Measurements from ENCODE around the gene WRNIP1.

Gene WRNIP1

DNA sequence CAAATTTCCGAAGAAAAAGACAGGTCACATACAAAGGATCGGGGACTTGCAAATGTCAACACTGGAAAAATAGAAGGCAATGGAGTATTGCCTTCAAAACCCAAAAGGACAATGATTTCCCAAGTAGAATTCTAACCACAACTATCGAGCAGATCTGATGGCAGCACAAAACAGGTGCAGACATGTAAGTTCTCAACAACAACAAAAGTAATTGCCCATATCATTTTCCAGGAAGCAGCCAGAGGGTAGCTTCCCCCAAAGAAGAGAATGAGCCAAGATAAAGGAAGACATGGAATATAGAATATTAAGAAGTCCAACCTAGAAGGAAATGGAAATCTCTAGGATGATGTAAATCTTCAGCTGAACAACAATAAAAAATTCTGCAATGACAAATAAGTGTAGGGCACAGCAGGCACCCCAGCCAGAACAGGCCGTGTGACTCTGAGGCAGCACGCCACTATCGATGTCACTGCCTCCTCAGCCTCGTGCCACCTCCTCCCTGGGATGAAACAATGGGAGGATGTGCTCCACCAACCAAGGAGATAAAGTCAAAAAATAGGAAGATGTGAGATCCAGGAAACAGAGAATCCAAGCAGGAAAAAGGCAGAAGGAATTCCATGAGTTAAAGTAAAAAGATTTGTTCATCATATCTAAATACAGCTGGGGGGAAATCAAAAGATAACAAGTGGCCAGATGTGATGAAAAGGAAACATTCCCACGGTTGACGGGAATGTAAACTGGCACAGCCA is 42.3 kb downstream of the WRNIP1 start:
- no peak for DNase-seq (ENCODE audit: low spot score)

DNA sequence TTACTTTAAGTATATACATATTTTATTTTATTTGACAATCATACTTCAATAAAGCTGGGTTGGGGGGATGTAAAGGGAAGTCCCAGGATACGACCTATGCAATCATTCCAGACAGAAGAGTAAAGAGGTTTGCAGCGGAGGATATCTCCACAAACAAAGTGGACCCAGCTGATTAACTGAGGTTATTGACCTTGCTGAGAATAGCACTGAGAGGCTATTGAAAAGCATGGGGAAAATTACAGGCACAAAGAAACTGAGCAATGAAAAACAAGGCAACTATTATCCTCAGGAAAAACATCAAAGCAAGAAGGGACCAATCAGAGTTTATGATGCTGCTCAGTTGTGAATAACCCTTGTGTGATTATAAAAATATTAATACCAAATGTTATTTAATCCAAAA is 43.8 kb downstream of the WRNIP1 start:
- DNase-seq (ENCODE audit: low spot score), result peak; percentile 51

DNA sequence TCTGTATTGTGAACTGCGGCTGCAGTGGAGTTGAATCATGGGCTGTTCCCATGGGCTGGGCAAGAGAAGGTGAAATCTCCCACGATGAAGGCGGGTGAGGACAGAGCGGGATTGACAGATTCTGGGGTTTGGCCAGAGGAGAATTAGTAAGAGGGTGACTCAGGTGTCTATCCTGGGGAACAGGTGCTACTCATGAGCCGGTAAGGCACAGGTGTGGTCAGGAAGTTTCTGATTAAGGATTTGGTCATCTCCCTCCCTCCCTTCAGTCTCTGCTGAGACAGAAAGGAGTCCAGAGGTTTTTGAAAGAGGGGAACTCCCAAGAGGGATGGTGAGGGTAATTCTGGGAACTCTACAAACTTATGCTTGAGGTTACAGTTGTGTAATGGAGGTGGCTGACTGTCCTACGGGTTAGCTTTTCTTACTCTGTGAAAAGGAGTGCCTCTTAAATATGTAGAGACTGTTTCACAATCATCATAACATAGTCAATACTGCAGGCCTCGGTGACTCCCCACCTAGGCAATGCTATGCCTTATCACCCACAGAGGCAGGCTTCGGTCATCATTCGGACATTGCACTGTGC is 45.0 kb downstream of the WRNIP1 start:
- DNase-seq (ENCODE audit: low spot score), result no peak

DNA sequence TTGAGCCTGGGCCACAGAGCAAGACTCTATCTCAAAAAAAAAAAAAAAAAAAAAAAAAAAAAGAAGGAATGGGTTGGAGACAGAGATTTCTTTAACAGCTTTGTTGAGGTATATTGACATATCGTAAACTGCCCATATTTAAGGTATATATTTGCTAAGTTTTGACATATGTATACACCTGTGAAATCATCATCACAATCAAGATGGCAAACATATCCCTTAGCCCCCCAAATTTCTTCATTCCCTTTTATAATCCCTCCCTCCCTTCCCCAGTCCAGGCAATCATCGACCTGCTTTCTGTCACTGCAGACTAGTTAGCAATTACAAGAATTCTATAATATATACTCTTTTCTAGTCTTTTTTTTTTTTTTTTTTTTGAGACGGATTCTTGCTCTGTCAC is 47.5 kb downstream of the WRNIP1 start:
- DNase-seq (ENCODE audit: low spot score), result no peak

DNA sequence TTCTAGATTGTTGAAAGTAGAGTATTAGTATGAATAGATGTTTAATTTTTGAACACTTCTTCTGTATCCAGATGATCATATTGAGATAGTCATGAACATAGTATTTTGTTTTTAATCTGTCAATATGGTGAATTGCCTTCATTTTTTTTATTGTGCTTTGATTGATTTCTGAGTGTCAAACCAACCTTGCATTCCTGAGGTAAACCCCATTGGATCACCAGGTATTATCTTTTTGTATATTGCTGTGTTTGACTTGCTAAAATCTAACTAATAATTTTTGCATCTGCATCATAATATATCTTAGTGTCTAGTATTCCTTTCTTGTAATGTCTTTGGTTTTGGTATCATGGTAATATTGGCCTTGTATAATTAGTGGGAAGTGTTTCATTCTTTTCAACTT is 51.0 kb downstream of the WRNIP1 start:
- no peak for DNase-seq (ENCODE audit: low spot score)

DNA sequence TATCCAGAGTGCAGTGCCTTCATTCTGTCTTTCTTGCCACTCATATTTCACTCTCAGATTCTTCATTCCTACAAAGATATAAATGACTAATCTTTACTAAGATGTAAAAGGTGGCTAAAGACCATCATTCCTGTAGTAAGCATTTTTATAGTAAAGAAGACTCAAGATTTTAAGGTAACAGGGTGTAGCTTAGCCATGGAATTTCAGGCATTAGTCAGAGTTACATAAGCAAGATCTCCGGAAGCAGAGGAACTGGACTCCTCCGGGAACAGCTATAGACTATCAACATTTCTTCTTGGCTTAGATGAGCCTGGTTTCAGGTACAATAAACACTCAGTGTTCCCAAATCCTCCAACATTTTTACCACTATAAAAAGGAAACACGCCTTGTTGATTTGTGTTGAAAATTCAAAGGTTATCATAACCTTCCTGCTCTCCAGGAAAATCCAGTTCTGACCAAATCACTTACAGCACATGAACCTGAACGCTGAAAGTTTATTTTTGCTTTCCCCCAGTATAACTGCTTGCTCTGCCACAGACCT is 52.8 kb downstream of the WRNIP1 start:
- DNase-seq (ENCODE audit: low spot score), result no peak

DNA sequence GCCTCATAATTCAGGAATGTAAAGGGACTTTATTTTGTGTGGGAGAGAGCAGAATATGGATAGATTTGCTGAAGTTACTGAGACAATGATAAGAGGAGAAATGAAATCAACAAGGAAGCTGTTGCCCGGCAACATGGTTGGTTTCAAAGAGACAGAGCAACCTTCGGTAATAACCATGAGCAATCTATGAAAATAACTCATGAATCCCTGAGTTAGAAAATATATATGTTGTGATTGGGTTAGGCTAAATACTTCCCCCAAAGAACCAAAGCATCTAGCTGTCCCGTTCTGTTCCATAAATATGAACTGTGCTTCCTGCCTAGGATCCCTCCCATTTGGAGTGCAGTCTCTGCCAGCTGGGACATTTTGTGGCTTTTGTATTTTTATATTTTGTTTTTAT is 53.4 kb downstream of the WRNIP1 start:
- no peak for DNase-seq (ENCODE audit: low spot score)

DNA sequence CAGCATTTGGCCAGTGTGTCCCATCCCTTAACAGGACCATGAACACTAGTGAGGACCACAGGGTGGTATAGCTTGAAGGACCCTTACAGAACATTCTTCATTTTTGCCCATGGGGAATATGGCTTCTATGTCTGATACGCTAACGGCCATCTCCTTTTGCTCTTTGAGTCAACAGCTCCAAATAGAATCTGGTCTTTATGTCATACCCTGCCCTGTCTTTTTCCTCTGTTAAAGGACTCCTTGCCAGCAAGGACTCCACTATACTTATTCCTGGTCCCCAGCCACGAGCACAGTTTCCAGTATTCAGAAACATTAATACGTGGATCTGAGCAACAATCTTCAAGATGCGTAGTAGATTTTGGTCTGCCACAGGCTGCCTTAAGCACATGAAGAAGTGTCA is 53.9 kb downstream of the WRNIP1 start:
- no peak for DNase-seq (ENCODE audit: low spot score)

DNA sequence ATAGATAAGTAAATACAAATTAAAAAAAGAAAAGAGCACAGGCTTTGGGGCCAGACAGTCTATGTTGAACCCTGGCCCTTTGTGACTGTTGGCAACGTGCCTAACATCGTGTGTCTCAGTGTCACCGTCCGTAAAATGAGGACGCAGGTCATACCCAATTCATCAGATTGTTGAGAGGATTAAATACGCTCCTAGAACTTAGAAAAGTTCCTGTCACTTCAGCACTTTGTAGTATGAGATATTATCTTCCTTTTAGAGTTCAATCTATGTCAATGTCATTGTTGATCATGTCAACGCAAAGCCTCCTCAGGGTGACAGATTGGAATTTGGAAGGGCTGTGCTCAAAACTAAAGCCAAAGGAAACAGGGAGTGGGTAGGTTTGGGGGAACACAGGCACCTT is 54.8 kb downstream of the WRNIP1 start:
- DNase-seq (ENCODE audit: low spot score), result no peak

DNA sequence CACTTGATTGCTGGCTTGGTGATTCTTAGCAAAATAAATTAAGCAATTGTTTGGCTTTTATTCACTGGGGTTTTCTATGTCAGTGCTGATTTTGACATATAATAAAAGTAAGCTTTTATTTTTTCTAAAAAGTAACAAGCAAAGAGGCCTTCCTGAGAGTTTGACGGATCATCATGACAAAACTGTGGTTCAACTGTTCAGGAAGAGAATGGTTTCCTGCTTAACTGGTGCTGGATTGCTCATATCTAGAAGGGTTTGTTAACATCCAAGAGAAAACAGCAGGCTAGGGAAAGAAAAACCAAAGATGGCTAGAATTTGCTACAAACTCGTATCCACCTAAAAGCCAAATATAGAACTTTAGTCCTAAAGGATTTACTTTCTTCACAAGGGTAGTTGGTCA is 55.2 kb downstream of the WRNIP1 start:
- no peak for DNase-seq (ENCODE audit: low spot score)

DNA sequence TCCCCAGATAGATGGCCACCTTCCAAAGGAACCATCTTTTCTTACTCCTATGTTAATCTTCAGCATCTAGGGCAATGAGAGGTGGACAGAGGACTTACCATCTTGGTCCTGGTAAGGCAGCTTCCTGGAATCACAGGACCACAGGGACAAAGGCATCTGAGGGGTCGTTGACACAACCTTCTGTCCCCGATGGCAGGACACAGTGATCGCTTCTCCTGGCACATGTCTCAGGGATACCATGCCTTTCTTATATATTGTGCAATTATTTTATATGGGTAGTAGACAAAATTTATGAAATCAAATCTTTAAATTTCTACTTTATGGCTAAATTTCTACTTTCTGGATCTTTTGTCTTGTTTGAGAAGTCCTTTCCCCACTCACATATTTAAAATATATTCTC is 56.4 kb downstream of the WRNIP1 start:
- DNase-seq (ENCODE audit: low spot score), result no peak

DNA sequence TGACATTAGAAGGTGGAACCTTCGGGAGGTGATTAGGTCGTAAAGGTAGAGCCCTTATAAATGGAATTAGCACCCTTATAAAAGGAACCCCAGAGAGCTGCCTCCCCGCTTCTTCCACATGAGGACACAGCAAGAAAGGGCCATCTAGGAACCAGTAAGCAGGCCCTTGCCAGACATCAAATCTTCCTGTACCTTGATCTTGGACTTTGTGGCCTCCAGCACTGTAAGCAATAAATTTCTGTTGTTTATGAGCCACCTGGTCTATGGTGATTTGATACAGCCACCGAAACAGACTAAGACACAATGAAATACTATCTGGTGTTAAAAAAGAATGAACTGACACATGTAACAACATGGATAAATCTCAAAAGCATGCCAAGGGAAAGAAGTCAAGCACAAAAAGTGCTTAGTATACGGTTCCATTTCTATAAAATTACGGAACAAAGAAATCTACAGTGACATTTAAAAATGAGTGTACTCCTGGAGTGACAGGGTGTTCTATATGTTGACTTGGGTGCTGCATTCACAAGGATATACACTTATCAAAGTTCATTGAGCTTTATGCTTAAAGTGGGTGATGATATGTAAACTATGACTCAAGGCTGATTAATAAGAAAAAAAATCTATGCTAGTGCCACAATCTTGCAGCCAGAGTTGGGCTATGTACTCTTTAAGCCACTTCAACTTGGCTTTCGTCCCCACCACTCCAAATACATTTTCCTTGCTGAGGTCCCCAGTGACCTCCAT is 58.1 kb downstream of the WRNIP1 start:
- no peak for DNase-seq (ENCODE audit: low spot score)

DNA sequence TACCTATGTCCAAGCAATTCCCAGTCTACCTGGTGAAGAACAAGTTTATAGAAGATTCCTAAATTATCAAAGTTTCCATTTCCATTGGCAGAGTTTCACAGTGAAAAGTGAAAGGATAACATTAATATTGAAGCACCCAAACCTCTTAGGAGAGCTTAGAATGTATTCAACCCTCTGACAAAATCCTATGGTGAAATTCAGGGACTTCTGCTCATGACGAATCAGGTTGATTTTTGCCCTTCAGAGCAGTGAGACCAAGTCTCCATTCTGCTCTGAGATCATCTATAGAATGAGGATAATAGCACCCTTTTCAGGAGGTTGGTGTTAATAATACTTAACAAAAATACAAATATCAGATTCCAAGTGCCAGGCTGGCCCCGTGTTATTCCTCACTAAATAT is 60.9 kb downstream of the WRNIP1 start:
- DNase-seq (ENCODE audit: low spot score), result no peak

DNA sequence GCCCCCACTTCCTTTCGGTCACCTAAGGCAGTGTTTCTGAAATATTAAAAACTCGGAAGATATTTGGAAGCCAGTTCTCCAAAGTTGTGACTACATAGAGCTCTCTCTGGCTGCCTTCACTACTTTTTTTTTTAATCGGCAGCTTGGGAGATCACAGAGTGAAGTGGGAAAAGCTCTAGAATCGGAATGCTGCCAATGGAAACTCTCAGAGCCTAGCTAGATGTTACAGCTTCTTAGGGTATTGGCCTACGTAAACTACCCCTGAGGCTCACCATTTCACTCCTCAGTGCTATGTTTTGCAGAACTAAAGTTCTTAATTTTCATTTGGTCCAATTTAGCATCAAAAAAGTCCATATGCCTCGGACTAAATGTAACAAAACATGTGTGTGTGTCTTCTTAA is 61.9 kb downstream of the WRNIP1 start:
- DNase-seq (ENCODE audit: low spot score), result no peak

DNA sequence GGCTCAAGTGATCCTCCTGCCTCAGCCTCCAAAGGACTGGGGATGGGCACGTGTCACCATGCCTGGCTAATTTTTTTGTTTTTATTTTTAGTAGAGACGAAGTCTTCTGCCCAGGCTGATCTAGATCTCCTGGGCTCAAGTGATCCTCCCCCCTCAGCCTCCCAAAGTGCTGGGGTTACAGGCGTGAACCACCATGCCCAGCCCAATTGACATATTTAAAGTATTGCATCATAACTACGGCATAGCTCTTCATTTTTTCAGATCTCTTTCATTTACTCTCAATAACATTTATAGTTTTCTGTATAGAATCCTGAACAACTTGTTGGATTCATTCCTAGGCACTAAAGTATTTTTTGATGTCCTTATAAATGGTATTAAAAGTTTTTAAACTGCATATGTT is 63.4 kb downstream of the WRNIP1 start:
- no peak for DNase-seq (ENCODE audit: low spot score)

DNA sequence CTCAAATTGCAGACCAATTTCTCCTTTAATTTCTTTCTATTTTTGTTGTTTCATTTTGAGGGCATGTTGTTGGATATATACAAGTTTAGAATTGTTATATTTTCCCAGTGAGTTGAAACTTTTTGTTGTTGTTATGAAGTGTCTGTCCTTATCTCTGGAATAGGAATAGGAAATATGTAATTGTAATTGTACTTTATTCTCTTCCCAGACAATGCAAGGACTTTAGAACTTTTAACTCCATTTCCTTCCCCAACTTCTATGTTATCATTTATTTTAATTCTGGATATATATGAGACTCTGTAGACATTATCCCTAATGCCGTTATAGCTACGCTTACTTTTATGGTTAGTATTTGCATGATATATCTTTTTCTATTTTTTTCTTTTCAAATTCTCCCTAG is 64.1 kb downstream of the WRNIP1 start:
- no peak for DNase-seq (ENCODE audit: low spot score)

DNA sequence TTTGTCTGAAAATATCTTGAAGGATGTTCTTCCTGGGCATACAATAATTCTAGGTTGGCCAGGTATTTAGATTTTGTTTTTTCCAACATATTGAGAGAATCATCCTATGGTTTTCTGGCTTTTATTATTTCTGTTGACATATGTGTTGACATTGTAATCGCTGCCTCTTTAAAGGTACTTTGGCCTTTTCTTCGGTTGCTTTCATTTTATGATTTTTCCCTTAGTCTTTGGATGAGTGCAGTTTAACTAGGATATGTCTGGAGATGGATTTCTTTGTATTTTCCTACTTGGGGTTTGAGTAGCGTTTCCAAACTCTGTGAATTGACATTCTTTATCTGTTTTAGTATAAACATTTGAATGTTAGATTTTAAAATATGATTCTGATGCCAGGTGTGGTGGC is 65.0 kb downstream of the WRNIP1 start:
- DNase-seq (ENCODE audit: low spot score), result no peak

DNA sequence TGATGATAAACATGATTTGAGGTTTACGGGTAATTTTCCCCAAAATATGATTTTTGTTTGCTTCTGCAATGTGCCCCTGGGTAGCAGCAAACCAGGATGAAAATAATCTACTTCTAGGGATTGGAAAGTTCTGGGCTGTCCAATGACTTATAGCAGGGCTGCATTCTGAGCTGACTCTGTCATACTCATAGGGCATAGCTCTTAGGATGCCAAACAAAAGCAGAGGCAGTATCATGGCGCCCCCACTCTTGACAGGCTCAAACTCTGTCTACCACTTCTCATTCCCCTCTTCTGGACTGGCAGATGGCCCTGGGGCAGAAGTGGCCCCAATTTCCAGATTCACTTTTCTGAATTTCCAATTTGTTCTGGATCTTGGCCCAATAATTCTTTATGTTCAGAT is 66.2 kb downstream of the WRNIP1 start:
- no peak for DNase-seq (ENCODE audit: low spot score)

DNA sequence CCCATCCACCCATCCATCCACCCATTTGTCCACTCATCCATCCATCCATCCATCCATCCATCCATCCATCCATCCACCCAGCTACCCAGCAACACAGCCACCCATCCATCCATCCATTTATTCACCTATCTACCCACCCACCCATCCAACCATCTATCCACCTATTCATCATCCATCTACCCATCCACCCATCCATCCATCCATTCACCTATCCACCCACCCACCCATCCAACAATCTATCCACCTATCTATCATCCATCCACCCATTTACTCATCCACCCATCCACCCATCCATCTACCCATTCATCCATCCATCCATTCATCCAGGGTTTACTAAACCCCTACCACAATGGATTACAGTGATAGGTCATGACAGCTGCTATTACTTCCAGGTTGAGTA is 69.1 kb downstream of the WRNIP1 start:
- no peak for DNase-seq (ENCODE audit: low spot score)
